Neuronal stem cell (in vitro differentiated cells): Measurements from ENCODE around the gene SDC4.

ENCODE experiments used
- DNase-seq: peaks from one replicate; pipeline ENCODE4 v3.0.0-alpha.2; 2013; ENCODE audit warnings: low spot score
- H2AFZ ChIP-seq: one replicate; pipeline ENCODE4 v1.6.1; 2013; ENCODE audit warnings: mild to moderate bottlenecking, low read length, inconsistent platforms
- H2AK5ac ChIP-seq: 2 replicates; pipeline ENCODE4 v1.6.1; 2013; ENCODE audit warnings: low read depth, mild to moderate bottlenecking, inconsistent platforms, low read length, moderate library complexity, mixed read lengths
- H2BK120ac ChIP-seq: 2 replicates; pipeline ENCODE4 v1.6.1; 2013; ENCODE audit warnings: low read depth, mild to moderate bottlenecking, inconsistent platforms, low read length, moderate library complexity, mixed read lengths
- H2BK12ac ChIP-seq: one replicate; pipeline ENCODE4 v1.6.1; 2013; ENCODE audit warnings: low read length, inconsistent platforms
- H2BK15ac ChIP-seq: 2 replicates; pipeline ENCODE4 v1.6.1; 2013; ENCODE audit warnings: mild to moderate bottlenecking, low read length, inconsistent platforms, mixed read lengths
- H2BK5ac ChIP-seq: one replicate; pipeline ENCODE4 v1.6.1; 2013; ENCODE audit warnings: inconsistent platforms, mild to moderate bottlenecking, low read length, moderate library complexity
- H3K14ac ChIP-seq: one replicate; pipeline ENCODE4 v1.6.1; 2013; ENCODE audit warnings: low read length, inconsistent platforms
- H3K18ac ChIP-seq: 2 replicates; pipeline ENCODE4 v1.6.1; 2013; ENCODE audit warnings: low read length, inconsistent platforms
- H3K23ac ChIP-seq: 2 replicates; pipeline ENCODE4 v1.6.1; 2013; ENCODE audit warnings: low read depth, mild to moderate bottlenecking, mixed read lengths, low read length, inconsistent platforms; ENCODE audit not compliant: poor library complexity
- H3K27ac ChIP-seq: replicated peaks from 3 replicates; pipeline ENCODE4 v1.5.1; 2013; ENCODE audit warnings: low read length, inconsistent platforms
- H3K27me3 ChIP-seq, 3 experiments: 2 replicates each; pipeline ENCODE4 v1.6.1; 2013; ENCODE audit warnings: low read length in 3 of 3, mild to moderate bottlenecking in 2 of 3, inconsistent platforms in 1 of 3, low read depth in 1 of 3, mixed read lengths in 1 of 3, moderate library complexity in 1 of 3; ENCODE audit not compliant: control insufficient read depth in 3 of 3, insufficient read depth in 3 of 3
- H3K36me3 ChIP-seq, 2 donors: replicated peaks in 1 of 2; 2 replicates each; pipeline ENCODE4 v1.6.1; 2013; ENCODE audit warnings: low read length in 2 of 2; ENCODE audit not compliant: control insufficient read depth in 2 of 2, insufficient read depth in 2 of 2
- H3K4ac ChIP-seq: 2 replicates; pipeline ENCODE4 v1.6.1; 2013; ENCODE audit warnings: inconsistent platforms, mild to moderate bottlenecking, low read length, moderate library complexity
- H3K4me1 ChIP-seq, 2 donors: 1 replicate in 1 of 2; 2 replicates in 1 of 2; pipeline ENCODE4 v1.6.1; 2013; ENCODE audit warnings: low read length in 2 of 2, low read depth in 1 of 2; ENCODE audit not compliant: control insufficient read depth in 2 of 2, insufficient read depth in 1 of 2
- H3K4me2 ChIP-seq: one replicate; pipeline ENCODE4 v1.6.1; 2013; ENCODE audit warnings: mild to moderate bottlenecking, low read length, inconsistent platforms; ENCODE audit not compliant: insufficient read depth, poor library complexity, severe bottlenecking
- H3K4me3 ChIP-seq, 2 donors: 2 replicates each; pipeline ENCODE4 v1.5.1; 2013; ENCODE audit warnings: low read length in 2 of 2, mild to moderate bottlenecking in 2 of 2, inconsistent platforms in 1 of 2, moderate library complexity in 1 of 2
- H3K79me1 ChIP-seq: one replicate; pipeline ENCODE4 v1.6.1; 2013; ENCODE audit warnings: low read depth, mild to moderate bottlenecking, inconsistent platforms, low read length, moderate library complexity
- H3K9ac ChIP-seq: one replicate; pipeline ENCODE4 v1.6.1; 2013; ENCODE audit warnings: mild to moderate bottlenecking, low read depth, low read length, inconsistent platforms; ENCODE audit not compliant: poor library complexity
- H3K9me3 ChIP-seq, 2 donors: replicated peaks in 1 of 2; 2 replicates each; pipeline versions ENCODE3 to v1.6.1; 2013; ENCODE audit warnings: low read length in 2 of 2, mild to moderate bottlenecking in 2 of 2, inconsistent platforms in 1 of 2, low read depth in 1 of 2, mixed read lengths in 1 of 2, moderate library complexity in 1 of 2; ENCODE audit not compliant: control insufficient read depth in 2 of 2, insufficient read depth in 1 of 2
- H4K8ac ChIP-seq: one replicate; pipeline ENCODE4 v1.6.1; 2013; ENCODE audit warnings: low read depth, mild to moderate bottlenecking, inconsistent platforms, low read length, moderate library complexity
- H4K91ac ChIP-seq: one replicate; pipeline ENCODE4 v1.6.1; 2013; ENCODE audit warnings: low read length, low read depth, mild to moderate bottlenecking, inconsistent platforms; ENCODE audit not compliant: poor library complexity
- WGBS, 2 donors: extraction: QIAGEN DNeasy Blood & Tissue Kit; methylation state at CpG; one replicate each; pipeline ENCODE4 v1.1.7; 2013; ENCODE audit warnings: missing lambda C conversion rate in 2 of 2, mixed read lengths in 1 of 2; ENCODE audit not compliant: insufficient read length in 2 of 2, insufficient replicate concordance in 1 of 2; ENCODE audit errors: extremely low coverage in 2 of 2; 5-methylcytosine and 5-hydroxymethylcytosine counted together

The SDC4 gene

GRCh38 chr20:45313065-45313695, 35.0 kb downstream of the SDC4 start:
- H2BK5ac ChIP-seq: no peak overlapping the region
- H3K9ac ChIP-seq: peak overlapping the region; percentile 16
- H2AFZ ChIP-seq: no peak overlapping the region
- DNase-seq: no peak
- no peak overlapping the region for H3K18ac ChIP-seq
- H2BK15ac ChIP-seq: no peak overlapping the region
- H3K79me1 ChIP-seq: no peaks in the 10 kb centered on the region
- H3K14ac ChIP-seq: no peak overlapping the region
- H3K36me3 ChIP-seq: no peaks in the 10 kb centered on the region
- H4K91ac ChIP-seq: no peak overlapping the region
- WGBS, 2 donors: no CpG with 5 or more reads among the region's 8 CpGs
- H3K4ac ChIP-seq: no peak overlapping the region
- H3K4me1 ChIP-seq: peaks cover 0 to 5% of the 10 kb centered on the region in 2 donors
- H3K4me3 ChIP-seq: peak overlapping the region in 1 of 2 donors; percentile 3
- no peak overlapping the region for H3K4me2 ChIP-seq
- H3K23ac ChIP-seq: peak overlapping the region; percentile 80
- H3K9me3 ChIP-seq: peaks cover 0 to 3% of the 10 kb centered on the region in 2 donors
- no peak overlapping the region for H2BK120ac ChIP-seq
- H3K27me3 ChIP-seq: peaks cover 0 to 29% (median 27%) of the 10 kb centered on the region in 3 experiments
- H2BK12ac ChIP-seq: no peak overlapping the region
- no peak overlapping the region for H4K8ac ChIP-seq
- H3K27ac ChIP-seq: no peak overlapping the region
- no peak overlapping the region for H2AK5ac ChIP-seq

- H3K36me3 ChIP-seq: no peaks in the 10 kb centered on the region
- peak overlapping the region; percentile 35 for H3K18ac ChIP-seq
- H3K79me1 ChIP-seq: no peaks in the 10 kb centered on the region
- H2BK5ac ChIP-seq: peak overlapping the region; percentile 53
- no peak overlapping the region for H4K8ac ChIP-seq
- no peak overlapping the region for H2BK15ac ChIP-seq
- no peak overlapping the region for H2BK12ac ChIP-seq
- H3K4me3 ChIP-seq: no peak overlapping the region
- peaks cover 0 to 3% of the 10 kb centered on the region in 2 donors for H3K9me3 ChIP-seq
- no peak overlapping the region for H3K4me2 ChIP-seq
- no CpG with 5 or more reads among the region's 21 CpGs for WGBS, 2 donors
- H3K4ac ChIP-seq: no peak overlapping the region
- H3K9ac ChIP-seq: no peak overlapping the region
- no peak overlapping the region for H2AFZ ChIP-seq
- peak overlapping the region; percentile 90 for H3K23ac ChIP-seq
- peaks cover 0 to 5% of the 10 kb centered on the region in 2 donors for H3K4me1 ChIP-seq
- H2AK5ac ChIP-seq: peak overlapping the region; percentile 90
- no peak overlapping the region for H4K91ac ChIP-seq
- DNase-seq: no peak
- H2BK120ac ChIP-seq: peak overlapping the region; percentile 47
- peak overlapping the region; percentile 87 for H3K14ac ChIP-seq
- H3K27me3 ChIP-seq: peaks cover 0 to 37% (median 36%) of the 10 kb centered on the region in 3 experiments
- H3K27ac ChIP-seq: no peak overlapping the region
Observed at GRCh38 chr20:45312241-45312640, 36.0 kb downstream of the SDC4 start.

GRCh38 chr20:45311589-45312211, 36.5 kb downstream of the SDC4 start:
- H2BK12ac ChIP-seq: no peak overlapping the region
- peaks cover 0 to 3% of the 10 kb centered on the region in 2 donors for H3K9me3 ChIP-seq
- peak overlapping the region; percentile 53 for H2BK5ac ChIP-seq
- H2AK5ac ChIP-seq: peak overlapping the region; percentile 90
- peak overlapping the region; percentile 83 for H3K18ac ChIP-seq
- H3K23ac ChIP-seq: peak overlapping the region; percentile 90
- peak overlapping the region; percentile 87 for H3K14ac ChIP-seq
- H3K36me3 ChIP-seq: no peaks in the 10 kb centered on the region
- H3K4me3 ChIP-seq: peak overlapping the region in 1 of 2 donors; percentile 2
- peak overlapping the region; percentile 70 for H2AFZ ChIP-seq
- peak overlapping the region; percentile 47 for H2BK120ac ChIP-seq
- H3K4ac ChIP-seq: no peak overlapping the region
- no peak overlapping the region for H3K27ac ChIP-seq
- peaks cover 0 to 5% of the 10 kb centered on the region in 2 donors for H3K4me1 ChIP-seq
- peak overlapping the region; percentile 64 for H3K9ac ChIP-seq
- peaks cover 0 to 40% (median 39%) of the 10 kb centered on the region in 3 experiments for H3K27me3 ChIP-seq
- H3K4me2 ChIP-seq: no peak overlapping the region
- no peaks in the 10 kb centered on the region for H3K79me1 ChIP-seq
- no peak overlapping the region for H4K91ac ChIP-seq
- no peak for DNase-seq
- peak overlapping the region; percentile 95 for H4K8ac ChIP-seq
- no peak overlapping the region for H2BK15ac ChIP-seq
- no CpG with 5 or more reads among the region's 45 CpGs for WGBS, 2 donors

GRCh38 chr20:45309075-45309474, 39.1 kb downstream of the SDC4 start:
- no peaks in the 10 kb centered on the region for H3K36me3 ChIP-seq
- no peak overlapping the region for H2BK120ac ChIP-seq
- H3K14ac ChIP-seq: no peak overlapping the region
- no peak overlapping the region for H2BK15ac ChIP-seq
- H3K4me1 ChIP-seq: peaks cover 0 to 7% of the 10 kb centered on the region in 2 donors
- no peak overlapping the region for H3K4ac ChIP-seq
- H3K79me1 ChIP-seq: no peaks in the 10 kb centered on the region
- peak overlapping the region; percentile 38 for H2AK5ac ChIP-seq
- H3K27ac ChIP-seq: no peak overlapping the region
- no peak overlapping the region for H2AFZ ChIP-seq
- H2BK5ac ChIP-seq: no peak overlapping the region
- H4K91ac ChIP-seq: no peak overlapping the region
- no peak overlapping the region for H3K4me2 ChIP-seq
- no peak overlapping the region for H2BK12ac ChIP-seq
- H3K18ac ChIP-seq: no peak overlapping the region
- no peak overlapping the region for H3K9ac ChIP-seq
- H3K9me3 ChIP-seq: peaks cover 0 to 3% of the 10 kb centered on the region in 2 donors
- H3K4me3 ChIP-seq: no peak overlapping the region
- H3K27me3 ChIP-seq: peaks cover 0 to 42% (median 41%) of the 10 kb centered on the region in 3 experiments
- H3K23ac ChIP-seq: no peak overlapping the region
- DNase-seq: no peak
- WGBS, 2 donors: no CpG with 5 or more reads among the region's 3 CpGs
- H4K8ac ChIP-seq: no peak overlapping the region
